PC-9 (cell line): ENCODE results near the gene GNE. TPM values are rescaled to one million over a fixed set of nuclear protein-coding genes. Genes with fewer than 3 reads are reported as not detected.
"Not testable (repeated sequence)": the region's sequence is repeated elsewhere in the genome, so short reads cannot be mapped to it uniquely, and the experiment has no call there.

Experiments
- BruUV-seq: library from RNA; stranded (reverse); fragments of 400-500 nt; replicated peaks from 2 replicates; lab custom pipeline; 2021; lab: Mats Ljungman, UMichigan
- CTCF ChIA-PET: fragments of 300-600 bp; sonication (Branson Sonifier 250); formaldehyde crosslinking; loops from one replicate; lab custom pipeline; 2022; ENCODE audit warnings: antibody characterized with exemption; lab: Charles Lee
- POLR2A ChIA-PET: fragments of 300-600 bp; sonication (Branson Sonifier 250); formaldehyde crosslinking; loops from one replicate; lab custom pipeline; 2022; ENCODE audit warnings: antibody characterized with exemption; ENCODE audit not compliant: unreplicated experiment; lab: Charles Lee
- DNase-seq, 2 experiments: peaks; one replicate each; pipeline versions ENCODE4 v3.0.0 to v3.0.0-alpha.2; 2015 to 2022; ENCODE audit warnings: mixed read lengths in 1 of 2
- H2AFZ ChIP-seq: fragments of 200-600 bp; sonication (generic); 2 replicates; pipeline ENCODE4 v1.8.1; 2017; ENCODE audit warnings: antibody characterized with exemption
- H3F3A ChIP-seq: fragments of 200-600 bp; sonication (generic); 2 replicates; pipeline ENCODE4 v1.8.1; 2017; ENCODE audit warnings: antibody characterized with exemption, mild to moderate bottlenecking, low read depth; ENCODE audit not compliant: insufficient read depth
- H3K27ac ChIP-seq: fragments of 200-600 bp; sonication (generic); 2 replicates; pipeline ENCODE4 v1.6.1; 2016; ENCODE audit warnings: mixed run types
- H3K27me3 ChIP-seq: fragments of 200-600 bp; sonication (generic); 2 replicates; pipeline ENCODE4 v1.6.1; 2016; ENCODE audit warnings: low read depth, mixed run types; ENCODE audit not compliant: insufficient read depth
- H3K36me3 ChIP-seq: fragments of 200-600 bp; sonication (generic); 2 replicates; pipeline ENCODE4 v1.6.1; 2016; ENCODE audit warnings: low read depth, mixed run types
- H3K4me1 ChIP-seq: fragments of 200-600 bp; sonication (generic); replicated peaks from 2 replicates; pipeline ENCODE4 v1.6.1; 2016; ENCODE audit warnings: mixed run types; ENCODE audit not compliant: insufficient read depth
- H3K4me2 ChIP-seq: fragments of 200-600 bp; sonication (generic); 2 replicates; pipeline ENCODE4 v1.6.1; 2017; ENCODE audit warnings: mixed run types
- H3K4me3 ChIP-seq: fragments of 200-600 bp; sonication (generic); 2 replicates; pipeline ENCODE4 v1.6.1; 2016; ENCODE audit warnings: mixed run types
- H3K79me2 ChIP-seq: fragments of 200-600 bp; sonication (generic); 2 replicates; pipeline ENCODE4 v1.6.1; 2017; ENCODE audit warnings: low read depth, mixed run types
- H3K9me2 ChIP-seq: fragments of 200-600 bp; sonication (generic); 2 replicates; pipeline ENCODE4 v1.8.1; 2017; ENCODE audit warnings: mild to moderate bottlenecking; ENCODE audit not compliant: insufficient read depth
- H3K9me3 ChIP-seq: fragments of 200-600 bp; sonication (generic); 2 replicates; pipeline ENCODE4 v1.8.1; 2016; ENCODE audit warnings: low read depth; ENCODE audit not compliant: insufficient read depth
- H4K20me1 ChIP-seq: fragments of 200-600 bp; sonication (generic); 2 replicates; pipeline ENCODE4 v1.8.1; 2017; ENCODE audit not compliant: insufficient read depth
- EZH2 ChIP-seq: fragments of 200-600 bp; sonication (generic); IDR thresholded peaks from 2 replicates; pipeline ENCODE4 v1.8.0; 2017; ENCODE audit warnings: antibody characterized with exemption, low read depth
- intact Hi-C: fragments of 100-400 bp; cut with micrococcal nuclease; formaldehyde crosslinking; loops from one replicate; pipeline ENCODE4 v1.10.0; 2022; ENCODE audit not compliant: unreplicated experiment
- total RNA-seq: library from RNA; stranded (reverse); gene quantifications from 2 replicates; pipeline ENCODE4 v1.2.3, GENCODE V29; 2021
- TF ChIP-seq, protein P1 (sequence below): fragments of 200-600 bp; sonication (generic); conservative IDR thresholded peaks from 2 replicates; pipeline ENCODE4 v1.6.1; 2017; ENCODE audit warnings: mixed run types, antibody characterized with exemption, mild to moderate bottlenecking, moderate library complexity

Gene GNE
- total RNA-seq, 1 experiment from 2014 or later: 23.2 TPM

GRCh38 chr9:36249189-36249588 is 9.1 kb downstream of the GNE start:
- H3K9me2 ChIP-seq: no peaks in the 10 kb centered on the region
- no peaks in the 10 kb centered on the region for H3F3A ChIP-seq
- no peaks in the 10 kb centered on the region for H3K9me3 ChIP-seq
- no peaks in the 10 kb centered on the region for H3K27me3 ChIP-seq
- CTCF ChIA-PET: no interaction called here
- no peak for TF ChIP-seq EZH2
- TF ChIP-seq, protein P1, sequence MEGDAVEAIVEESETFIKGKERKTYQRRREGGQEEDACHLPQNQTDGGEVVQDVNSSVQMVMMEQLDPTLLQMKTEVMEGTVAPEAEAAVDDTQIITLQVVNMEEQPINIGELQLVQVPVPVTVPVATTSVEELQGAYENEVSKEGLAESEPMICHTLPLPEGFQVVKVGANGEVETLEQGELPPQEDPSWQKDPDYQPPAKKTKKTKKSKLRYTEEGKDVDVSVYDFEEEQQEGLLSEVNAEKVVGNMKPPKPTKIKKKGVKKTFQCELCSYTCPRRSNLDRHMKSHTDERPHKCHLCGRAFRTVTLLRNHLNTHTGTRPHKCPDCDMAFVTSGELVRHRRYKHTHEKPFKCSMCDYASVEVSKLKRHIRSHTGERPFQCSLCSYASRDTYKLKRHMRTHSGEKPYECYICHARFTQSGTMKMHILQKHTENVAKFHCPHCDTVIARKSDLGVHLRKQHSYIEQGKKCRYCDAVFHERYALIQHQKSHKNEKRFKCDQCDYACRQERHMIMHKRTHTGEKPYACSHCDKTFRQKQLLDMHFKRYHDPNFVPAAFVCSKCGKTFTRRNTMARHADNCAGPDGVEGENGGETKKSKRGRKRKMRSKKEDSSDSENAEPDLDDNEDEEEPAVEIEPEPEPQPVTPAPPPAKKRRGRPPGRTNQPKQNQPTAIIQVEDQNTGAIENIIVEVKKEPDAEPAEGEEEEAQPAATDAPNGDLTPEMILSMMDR: no peak
- intact Hi-C loops: loop anchor here (10.0 kb wide), 1 partner anchor 406 kb away; no protein-coding TSS in a partner anchor
- peaks cover 22% of the 10 kb centered on the region for H3K36me3 ChIP-seq
- no peak overlapping the region for H3K4me2 ChIP-seq
- H3K4me1 ChIP-seq: 0 out of 2 replicates have a peak, but pooled peaks cover 6% of the 10 kb centered on the region
- POLR2A ChIA-PET: no interaction called here
- no peak overlapping the region for H2AFZ ChIP-seq
- no peak for DNase-seq
- H3K79me2 ChIP-seq: peaks cover 59% of the 10 kb centered on the region
- no TSS peak for BruUV-seq
- H3K27ac ChIP-seq: 0 out of 2 replicates have a peak overlapping the region, but pooled peaks have one; percentile 12
- peaks cover 4% of the 10 kb centered on the region; the same call in 1 of the 2 replicates for H4K20me1 ChIP-seq
- H3K4me3 ChIP-seq: no peak overlapping the region

DNA sequence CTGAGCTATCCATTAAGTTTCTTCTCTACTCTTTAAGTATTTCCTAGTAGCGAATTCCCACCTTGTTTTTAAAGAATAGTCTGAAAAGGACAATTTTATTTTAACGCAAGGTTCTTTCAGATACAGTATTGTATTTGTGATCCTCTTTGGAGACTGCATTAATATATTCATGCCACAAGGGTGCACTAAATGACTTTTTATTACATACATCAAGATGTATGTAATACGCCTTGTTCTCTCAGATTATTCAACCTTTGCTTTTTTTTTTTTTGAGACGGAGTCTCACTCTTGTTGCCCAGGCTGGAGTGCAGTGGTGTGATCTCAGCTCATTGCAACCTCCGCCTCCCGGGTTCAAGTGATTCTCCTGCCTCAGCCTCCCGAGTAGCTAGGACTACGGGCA is 10.2 kb downstream of the GNE start:
- H3F3A ChIP-seq, H3K27ac ChIP-seq, H3K4me1 ChIP-seq, H2AFZ ChIP-seq, BruUV-seq, H3K4me2 ChIP-seq, H3K27me3 ChIP-seq, H3K9me3 ChIP-seq, POLR2A ChIA-PET, H3K4me3 ChIP-seq, DNase-seq, H3K9me2 ChIP-seq, H4K20me1 ChIP-seq: not testable (repeated sequence)
- peaks cover 22% of the 10 kb centered on the region for H3K36me3 ChIP-seq
- CTCF ChIA-PET: interaction anchor here (0.6 to 0.7 kb wide), 2 partner anchors 21 to 483 kb away, joined by 3 to 5 read pairs; no protein-coding TSS in a partner anchor
- intact Hi-C loops: loop anchor here (1.0 to 10.0 kb wide), 2 partner anchors 80 to 407 kb away; no protein-coding TSS in a partner anchor
- TF ChIP-seq, protein P1: peak; percentile 57
- H3K79me2 ChIP-seq: peaks cover 55% of the 10 kb centered on the region

GRCh38 chr9:36247356-36247755 is 10.9 kb downstream of the GNE start:
- POLR2A ChIA-PET: no interaction called here

More at GRCh38 chr9:36247356-36247755, 10.9 kb downstream of the GNE start:
- no peak overlapping the region for H2AFZ ChIP-seq
- CTCF ChIA-PET: interaction anchor here (0.6 kb wide), 1 partner anchor 21 kb away, joined by 3 read pairs; no protein-coding TSS in a partner anchor
- H3K4me3 ChIP-seq: no peak overlapping the region
- DNase-seq: no peak
- H4K20me1 ChIP-seq: peaks cover 8% of the 10 kb centered on the region
- no peaks in the 10 kb centered on the region for H3K27me3 ChIP-seq
- H3K36me3 ChIP-seq: peaks cover 22% of the 10 kb centered on the region
- H3F3A ChIP-seq: no peaks in the 10 kb centered on the region
- H3K27ac ChIP-seq: no peak overlapping the region
- H3K9me3 ChIP-seq: no peaks in the 10 kb centered on the region
- TF ChIP-seq EZH2: no peak
- TF ChIP-seq, protein P1: no peak
- BruUV-seq: no TSS peak
- H3K4me1 ChIP-seq: 0 out of 2 replicates have a peak, but pooled peaks cover 6% of the 10 kb centered on the region
- peaks cover 51% of the 10 kb centered on the region for H3K79me2 ChIP-seq
- H3K9me2 ChIP-seq: no peaks in the 10 kb centered on the region
- intact Hi-C loops: loop anchor here (10.0 kb wide), 1 partner anchor 407 kb away; no protein-coding TSS in a partner anchor
- no peak overlapping the region for H3K4me2 ChIP-seq
